ENCODE results near the gene DUSP5.

DUSP5 gene

DNA sequence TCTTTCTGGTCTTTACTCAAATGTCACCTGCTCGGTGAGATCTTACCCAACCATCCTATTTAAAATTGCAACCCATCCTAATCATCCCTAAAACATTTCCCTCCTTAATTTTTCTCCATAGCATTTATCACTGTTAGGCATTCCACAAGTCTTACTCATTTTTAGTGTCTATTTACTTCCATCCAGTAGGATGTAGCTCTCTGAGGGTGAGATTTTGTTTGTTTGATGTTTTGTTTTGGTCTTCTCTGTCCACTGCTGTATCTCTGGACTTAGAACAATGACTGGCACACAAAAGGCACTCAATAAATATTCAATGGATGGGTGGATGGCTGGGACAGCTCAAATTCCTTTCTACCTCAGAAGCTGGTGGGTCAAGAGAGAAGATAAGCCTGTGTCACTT lies 15.8 kb upstream of the DUSP5 start:
- no peak for DNase-seq

DNA sequence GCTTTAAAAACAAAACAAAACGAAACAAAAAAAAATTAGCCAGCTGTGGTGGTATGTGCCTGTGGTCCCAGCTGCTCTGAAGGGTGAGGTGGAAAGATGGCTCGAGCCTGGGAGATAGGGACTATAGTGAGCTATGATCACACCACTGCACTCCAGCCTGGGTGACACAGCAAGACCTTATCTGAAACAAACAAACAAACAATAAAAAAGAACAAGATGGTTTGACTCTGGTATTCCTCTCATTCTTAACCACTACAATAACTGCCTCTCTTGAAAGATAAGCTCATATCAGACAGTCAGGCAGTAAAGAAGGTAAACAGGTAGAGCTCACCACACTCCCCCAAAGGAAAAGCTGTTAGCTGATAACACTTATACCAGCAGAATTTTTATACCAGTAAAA lies 14.1 kb upstream of the DUSP5 start:
- DNase-seq, result no peak

DNA sequence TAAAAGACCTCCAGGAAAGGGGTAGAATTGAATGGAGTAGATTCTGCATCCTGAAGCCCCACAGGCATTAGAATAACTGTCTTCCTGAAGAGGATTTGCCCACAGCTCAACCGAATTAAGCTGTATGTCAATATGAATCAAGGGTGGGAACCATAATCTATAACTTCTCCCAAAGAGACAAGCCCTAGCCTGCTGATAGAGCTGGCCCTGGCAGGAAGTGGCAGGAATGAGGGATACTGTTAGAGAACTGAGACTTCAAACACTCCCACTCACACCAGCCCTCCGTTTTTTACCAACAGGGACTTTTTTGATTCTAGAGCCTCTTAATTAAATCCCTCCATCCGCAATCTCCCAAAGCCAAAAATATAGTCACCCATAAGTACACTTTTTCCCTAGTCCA lies 12.2 kb upstream of the DUSP5 start:
- DNase-seq, result no peak

DNA sequence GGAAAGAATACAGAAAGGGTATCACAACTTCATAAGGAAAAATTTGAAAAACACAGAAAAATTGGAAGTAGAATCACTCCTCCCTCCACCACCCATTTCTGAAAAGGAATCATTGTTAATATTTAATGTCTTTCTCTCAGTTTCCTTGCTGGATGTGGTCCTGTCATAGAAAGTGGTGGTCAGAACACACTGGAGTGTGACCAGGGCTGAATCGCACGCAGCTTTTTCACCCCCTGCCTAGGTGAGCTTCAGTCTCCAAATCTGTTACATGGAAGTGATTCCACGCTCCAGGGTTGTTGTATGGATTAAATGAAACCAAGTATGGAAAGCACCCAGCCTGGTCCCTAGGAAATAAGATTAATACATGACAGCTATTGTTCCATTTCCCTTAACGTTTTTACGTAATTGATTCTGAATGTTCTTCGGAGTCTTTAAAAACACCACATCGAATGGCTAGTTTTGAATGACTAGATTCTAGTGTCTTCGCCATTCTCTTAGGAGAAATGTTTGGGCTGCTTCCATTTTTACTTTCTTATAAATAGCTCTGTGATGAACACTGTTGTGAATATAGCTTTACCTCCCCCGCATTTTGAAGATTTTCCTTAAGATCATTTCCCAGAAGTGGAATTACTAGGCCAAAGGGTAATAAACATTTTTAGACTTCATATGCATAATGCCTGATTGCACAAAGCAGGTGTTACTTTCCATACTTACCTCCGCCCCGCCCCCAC lies 10.9 kb upstream of the DUSP5 start:
- no peak for DNase-seq

DNA sequence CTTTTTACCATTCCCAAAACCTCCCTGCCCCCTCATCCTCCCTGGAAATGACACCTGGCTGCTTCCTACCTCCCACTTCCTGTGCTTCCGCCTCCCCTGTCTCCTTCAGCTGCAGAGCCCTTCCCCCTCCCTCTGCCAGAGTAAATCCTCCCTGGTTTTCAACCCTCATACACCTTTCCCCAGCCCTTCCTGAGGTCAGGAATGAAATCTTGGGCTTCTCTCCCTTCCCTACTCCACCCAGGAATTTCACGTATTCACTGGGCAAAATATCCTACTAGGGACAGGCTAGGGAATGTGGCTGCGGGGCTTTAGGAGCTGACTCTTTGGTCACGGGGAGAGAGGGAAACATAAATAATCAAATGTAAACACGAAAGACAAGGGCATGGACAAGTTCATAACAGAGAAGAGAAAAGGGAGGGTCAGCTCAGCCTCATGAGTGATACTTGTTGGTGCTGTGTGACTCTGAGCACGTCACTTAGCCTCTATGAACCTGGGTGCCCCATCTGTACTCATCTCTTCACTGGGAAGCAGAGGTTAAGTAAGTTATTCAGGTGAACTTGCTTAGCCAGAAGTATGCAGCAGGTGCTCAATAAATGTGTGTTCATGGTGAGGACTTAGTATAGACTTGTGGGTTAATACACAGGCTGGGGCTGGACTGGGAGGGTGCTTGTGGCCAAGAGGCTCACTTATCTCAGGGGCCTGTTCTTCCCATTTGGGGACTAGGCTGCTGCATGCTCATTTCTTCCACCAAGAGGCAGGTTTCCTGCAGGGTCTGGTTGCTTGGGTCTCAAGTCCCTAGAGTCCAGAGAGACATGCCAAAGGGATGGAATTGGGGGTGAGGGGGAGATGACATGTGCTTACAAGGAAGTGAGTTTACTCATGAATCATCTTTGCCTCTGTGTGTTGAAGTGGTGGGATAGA lies 10.0 kb upstream of the DUSP5 start:
- peak in 1 of 6 experiments; percentile 3 for DNase-seq

DNA sequence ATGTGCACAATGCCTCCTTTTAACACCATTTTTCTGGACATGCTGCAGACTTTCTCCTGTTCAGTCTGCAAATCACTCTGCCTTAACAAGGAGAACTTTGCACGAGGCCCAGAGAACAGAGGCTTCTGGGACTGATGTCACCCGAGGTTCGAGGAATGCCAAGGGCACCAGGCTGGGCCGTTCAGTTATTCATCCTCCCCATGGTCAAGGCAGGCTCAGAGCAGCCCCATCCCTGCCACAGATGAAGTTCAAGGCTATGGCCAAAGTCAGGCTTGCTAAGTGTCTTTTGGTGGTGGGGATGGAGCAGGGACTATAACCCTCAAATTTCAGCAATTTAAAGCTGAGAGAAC lies 9.4 kb upstream of the DUSP5 start:
- DNase-seq, result no peak

DNA sequence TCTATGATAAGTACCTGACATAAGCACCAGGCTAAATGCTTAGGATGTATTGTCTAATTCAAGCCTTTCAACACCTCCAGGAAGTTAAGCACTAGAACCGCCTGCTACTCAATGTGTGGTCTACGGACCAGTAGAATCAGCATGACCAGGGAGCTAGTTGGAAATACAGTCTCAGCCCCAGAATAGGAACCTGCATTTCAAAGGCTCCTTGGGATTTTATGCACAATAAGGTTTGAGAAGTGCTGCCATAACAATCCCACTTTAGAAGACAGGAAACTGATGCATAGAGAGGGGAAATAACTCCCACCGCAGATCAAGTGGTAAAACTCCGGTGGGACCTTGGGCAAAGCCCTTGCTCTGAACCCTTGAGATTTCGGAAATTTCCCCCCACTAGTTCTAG lies 8.8 kb upstream of the DUSP5 start:
- DNase-seq, result no peak

DNA sequence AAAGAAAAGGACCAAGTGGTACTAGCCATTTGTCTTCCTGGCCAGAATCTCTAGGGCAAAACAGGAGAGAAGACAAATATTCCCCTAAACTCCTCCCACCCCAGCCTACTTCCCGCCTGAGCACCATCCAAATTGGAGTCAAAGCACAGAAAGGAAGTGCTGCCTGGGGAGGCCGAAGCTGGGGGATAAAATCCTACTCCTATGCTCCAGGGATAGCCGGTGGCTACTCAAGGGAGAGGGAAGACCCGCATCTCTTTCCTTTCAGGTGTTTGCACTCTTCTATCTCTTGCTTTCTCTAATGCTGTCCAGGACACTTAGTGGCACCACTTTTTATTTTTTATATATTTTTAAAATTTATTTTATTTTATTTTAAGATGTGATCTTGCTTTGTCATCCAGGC lies 7.1 kb upstream of the DUSP5 start:
- no peak for DNase-seq

DNA sequence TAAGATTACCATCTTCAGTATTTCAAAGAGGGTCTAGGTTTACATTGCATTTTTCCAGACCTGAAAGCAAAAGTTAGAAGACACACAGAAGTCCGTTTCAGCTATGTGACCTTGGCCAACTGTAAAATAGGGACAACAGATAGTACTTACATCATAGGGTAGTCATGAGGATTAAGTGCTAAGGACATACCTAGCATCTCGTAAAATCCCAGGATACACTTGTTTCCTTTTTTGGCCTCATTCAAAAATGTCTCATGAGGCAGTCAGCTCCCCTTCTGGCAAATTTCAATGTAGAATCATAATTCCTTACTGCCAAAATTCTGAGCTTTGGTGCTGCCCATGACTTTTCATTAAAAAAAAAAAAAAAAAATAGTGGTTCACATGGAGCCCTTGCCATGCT lies 6.4 kb upstream of the DUSP5 start:
- DNase-seq, result no peak

DNA sequence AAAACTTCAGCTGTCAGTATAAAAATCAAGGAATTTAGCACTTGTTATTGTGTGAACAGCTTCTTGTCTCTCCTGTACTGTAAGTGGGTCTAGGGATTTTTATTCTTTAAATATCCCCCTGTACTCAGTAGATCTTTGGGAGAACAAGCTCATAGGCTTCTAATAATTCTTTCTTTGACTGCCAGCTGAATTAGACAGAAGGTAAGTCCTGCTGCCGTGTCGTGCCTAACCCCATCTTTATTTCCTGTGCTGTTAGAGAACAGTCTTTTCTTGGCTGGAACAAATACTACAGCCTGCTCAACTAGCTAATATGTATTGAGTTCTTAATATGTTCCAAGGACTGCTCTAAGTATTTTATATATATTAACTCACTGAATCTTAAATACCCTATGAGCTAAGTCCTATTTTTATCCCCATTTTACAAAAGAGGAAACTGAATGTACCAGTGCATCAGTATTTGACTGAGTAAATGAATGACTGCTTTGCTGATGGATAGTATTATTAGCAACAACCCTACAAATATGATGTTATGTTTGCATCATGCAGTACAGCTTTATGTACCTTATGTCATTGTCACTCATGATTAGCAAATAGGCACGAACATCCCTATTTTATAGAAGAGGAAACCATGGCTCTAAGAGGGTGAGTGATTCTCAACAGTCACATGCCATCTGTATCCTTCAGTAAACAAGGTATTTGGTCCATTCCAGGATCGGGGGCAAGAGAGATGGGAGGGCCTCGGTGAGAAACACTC lies 5.5 kb upstream of the DUSP5 start:
- DNase-seq, result no peak

DNA sequence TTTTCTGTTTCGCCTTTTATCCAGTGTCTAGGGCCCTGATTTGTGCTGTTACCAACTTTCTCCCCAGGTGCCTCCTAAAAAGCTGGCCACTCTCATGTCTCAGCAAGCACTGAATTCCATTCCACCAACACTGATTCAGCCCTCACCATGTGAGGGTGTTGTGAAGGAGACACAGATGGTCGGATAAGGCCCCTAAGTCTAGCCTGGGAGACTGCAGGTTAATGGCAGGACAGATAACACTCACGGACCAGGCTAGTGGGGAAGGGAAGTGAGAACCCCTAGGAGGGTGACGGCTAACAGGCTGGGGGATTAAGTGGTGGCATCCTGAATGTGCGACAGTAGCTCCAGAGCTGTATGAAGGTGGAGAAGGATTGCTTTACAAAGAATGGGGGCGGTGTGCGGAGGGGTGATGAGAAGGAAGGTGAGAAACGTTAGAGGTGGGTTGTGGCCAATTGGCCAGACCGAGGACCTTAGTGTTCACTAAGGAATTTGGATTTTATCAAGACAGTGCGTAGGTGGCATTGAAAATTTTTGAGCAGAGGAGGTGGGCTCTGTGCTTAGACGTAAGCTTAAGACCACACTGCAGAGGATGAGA lies 3.8 kb upstream of the DUSP5 start:
- no peak for DNase-seq

DNA sequence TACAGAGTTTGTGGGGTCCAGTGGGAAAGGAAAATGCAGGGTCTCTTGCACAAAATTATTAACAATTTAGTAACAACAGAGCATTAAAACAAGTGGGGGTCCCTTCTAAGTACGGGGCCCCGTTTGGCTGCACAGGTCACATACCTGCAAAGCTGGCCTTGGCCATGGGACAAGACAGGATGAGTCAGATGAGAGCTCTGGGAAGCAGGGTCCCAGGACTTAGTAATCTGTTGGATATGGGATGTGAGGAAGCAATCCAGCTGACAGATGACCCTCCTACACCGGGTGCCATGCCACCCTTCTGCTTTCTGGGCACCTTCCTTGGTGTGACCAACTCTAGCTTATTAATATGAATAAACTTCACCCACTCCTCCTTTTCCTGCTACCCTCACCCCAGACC lies 3.2 kb upstream of the DUSP5 start:
- no peak for DNase-seq

DNA sequence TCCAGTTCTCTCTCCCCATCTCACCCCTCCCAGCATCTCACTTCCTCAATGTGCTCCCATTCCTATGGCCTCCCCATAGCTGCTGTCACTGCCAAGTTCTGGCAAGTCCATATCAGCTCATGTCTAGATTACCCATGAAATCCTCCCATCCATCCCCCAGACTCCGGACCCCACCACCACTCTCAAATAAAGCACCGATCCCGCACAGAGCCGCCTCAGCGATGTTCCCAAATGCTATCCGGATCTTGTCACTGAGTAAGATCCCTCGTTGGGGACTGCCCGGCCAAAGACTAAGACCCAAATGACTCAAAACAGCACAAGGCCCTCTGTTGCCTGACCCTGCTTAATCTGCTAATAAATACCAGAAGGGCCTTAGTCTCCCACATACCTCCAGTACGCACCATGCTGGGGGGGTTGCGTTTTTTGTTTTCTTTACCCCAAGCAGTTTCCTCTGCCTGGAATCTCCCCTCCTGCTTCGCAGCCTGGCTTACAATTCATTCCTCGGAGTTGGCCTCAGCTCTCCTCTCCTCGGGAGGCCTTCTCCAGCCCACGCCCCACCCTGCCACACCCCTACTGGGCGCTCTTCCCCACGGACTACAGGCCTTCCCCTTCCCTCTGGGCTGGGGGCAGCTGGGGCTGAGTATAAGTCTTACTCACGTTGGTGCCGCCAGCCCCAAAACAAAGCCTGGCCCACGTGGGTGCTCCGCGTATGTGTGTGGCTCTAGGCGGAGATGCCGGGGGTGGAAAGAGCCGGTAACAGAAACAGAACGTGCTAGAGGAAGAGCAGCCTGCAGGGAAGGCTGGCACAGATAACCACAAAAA lies 1.8 kb upstream of the DUSP5 start:
- DNase-seq, result peak in 2 of 6 experiments; percentile 5 to 59

DNA sequence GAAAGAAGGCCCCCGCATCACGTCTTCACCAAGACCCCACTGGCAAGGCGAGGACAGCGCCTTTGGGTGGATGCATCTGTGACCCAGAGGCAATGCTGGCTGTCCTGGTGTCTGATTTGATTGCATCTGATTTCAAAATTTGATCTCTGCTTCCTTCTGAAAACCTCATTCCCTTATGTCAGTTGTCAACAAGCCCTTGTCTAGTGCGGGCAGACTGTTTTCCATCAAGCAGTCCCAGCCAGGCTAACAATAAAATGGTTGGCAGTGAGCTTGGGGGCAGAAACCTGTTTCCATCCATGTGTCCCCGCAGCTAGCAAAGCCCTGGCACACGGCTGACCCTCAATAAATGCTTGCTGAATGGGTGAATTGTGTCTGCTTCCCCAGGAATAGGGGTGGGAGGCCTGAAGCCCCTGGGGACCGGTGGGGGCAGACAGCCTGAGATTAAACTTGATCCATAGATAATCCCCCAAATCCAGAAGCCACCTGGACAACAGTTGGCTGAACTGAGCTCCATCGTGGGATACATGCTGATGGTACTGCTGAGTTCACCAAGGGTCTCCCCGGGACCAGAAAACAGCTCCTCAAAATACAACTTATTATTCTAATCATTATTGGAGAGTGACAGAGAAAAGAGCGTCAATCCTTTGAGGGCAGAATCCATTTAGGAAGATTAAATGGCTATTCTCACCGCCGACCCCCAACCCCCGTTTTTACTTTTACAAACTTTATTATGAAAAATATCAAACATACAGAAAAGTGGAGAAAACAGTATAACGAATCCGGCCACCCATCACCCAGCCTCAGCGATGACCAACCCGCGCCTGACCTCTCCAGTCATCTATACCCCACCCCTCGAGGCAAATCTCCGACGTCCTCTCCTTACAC lies 912 bp upstream of the DUSP5 start:
- peak in 3 of 6 experiments; percentile 14 to 59 (median 35) for DNase-seq

DNA sequence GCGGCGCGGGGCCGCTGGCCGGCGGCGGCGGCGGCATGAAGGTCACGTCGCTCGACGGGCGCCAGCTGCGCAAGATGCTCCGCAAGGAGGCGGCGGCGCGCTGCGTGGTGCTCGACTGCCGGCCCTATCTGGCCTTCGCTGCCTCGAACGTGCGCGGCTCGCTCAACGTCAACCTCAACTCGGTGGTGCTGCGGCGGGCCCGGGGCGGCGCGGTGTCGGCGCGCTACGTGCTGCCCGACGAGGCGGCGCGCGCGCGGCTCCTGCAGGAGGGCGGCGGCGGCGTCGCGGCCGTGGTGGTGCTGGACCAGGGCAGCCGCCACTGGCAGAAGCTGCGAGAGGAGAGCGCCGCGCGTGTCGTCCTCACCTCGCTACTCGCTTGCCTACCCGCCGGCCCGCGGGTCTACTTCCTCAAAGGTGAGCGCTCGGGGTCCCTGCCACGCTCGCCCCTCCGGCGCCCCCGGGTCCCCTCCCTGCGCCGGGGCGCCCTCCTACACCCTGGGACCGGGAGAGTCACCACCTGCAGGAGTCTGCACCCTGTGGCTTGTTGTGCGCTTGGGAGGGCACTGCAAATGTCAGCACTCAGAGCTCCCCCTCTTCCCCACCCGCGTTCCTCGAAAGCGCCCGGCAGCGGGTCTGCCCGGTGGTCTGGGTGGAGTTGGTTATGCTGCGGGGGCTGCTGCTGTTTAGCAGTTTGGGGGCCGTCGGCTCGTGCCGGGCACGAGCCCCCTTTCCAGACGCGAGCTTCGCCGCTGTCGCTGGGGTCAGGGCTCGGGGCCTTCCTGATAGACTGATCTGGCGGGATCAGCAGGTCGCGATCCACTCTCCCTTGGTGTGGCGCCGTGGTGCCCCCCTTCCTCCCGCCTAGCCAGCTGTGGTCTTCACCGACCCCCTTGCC lies 627 bp downstream of the DUSP5 start:
- peak; percentile 54 to 78 (median 63) for DNase-seq

DNA sequence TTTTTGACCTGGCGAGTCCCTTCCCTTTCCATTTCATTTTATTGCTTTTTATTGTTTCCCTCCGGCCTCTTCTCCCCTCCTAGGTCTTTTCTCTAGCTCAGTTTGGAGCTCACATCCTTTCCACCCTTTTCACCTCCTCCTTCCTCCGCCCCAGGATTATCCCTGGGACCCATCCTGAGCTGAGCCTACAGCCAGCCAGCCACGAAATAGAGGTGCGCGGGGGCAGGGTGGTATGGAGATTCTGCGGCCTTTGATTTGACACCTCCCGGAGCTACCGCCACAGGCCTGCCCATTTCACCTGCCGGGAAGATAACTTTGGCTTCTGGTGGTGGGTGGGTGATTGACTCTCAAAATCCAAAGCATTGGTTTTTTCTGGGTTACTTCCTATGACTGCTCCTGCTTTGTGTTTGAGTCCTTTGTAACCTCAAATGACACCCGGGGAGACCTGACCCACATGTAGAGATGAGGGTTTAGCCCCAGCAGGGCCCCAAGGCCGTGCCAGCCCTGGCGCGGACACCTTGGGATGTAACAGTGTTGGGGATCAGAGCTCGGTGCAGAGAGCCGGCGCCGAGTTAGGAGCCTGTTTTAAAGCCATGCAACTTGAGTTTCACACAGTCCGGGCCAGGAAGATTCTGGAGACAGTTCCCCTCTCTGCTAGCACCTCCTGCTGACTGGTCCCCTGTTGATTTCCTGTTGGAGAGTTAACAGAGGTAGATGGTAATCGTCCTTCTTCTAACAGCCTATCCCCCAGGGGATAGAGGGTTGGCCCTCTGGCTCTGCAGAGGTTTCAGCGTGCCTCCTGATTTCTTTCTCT lies 1.5 kb downstream of the DUSP5 start:
- DNase-seq, result peak in 1 of 6 experiments; percentile 35

DNA sequence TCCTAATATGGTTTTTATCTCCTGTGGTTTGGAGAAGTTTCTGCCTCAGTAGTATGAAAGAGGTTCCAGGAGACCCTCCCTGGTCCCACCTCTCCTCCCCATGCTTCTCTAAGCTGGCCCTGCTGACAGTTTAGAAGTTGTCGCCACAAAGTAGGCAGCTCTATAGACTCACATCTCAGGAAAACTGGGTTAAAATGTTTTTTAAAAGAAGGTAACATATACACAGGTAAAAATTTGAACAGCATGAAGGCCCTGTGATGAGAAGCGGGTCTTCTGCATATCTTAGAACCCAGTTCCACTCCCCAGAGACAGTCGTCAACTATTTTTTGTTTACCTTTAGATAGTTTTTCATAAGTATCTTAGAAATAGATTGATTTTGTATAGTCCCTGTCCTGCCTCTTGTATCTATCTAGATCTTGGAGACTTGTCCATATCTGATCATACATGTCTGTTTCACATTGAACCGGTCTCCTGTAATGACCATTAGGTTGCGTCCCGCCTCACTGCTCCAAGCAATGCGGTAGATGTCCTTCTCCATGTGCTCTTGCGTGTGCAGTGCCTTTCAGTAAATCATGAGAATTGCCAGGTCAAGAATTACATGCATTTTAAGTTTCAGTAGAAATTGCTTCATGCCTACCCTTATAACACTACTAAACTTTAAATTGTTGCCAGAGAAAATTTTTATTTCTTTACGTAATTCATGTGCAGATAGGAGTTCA lies 2.2 kb downstream of the DUSP5 start:
- DNase-seq, result no peak

DNA sequence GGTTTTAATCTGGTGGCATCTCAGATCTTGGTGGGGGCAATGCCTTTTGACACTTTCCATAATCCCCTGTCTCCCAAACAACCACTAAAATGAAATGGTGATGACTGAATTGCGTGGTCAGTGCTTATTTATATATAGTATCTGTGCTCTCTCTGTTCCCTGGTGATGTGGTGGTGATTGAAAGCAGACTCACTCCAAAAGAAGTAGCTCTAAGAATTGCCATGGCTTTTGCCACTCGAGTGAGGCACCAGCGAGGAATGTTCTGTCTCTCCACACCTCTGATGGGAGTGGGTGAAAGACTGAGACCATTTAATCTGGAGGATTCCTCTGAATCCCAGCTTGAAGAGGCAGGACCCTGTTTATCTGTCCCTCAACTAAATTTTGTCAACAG lies 2.8 kb downstream of the DUSP5 start:
- no peak for DNase-seq

Data from stimulated activated naive CD4-positive, alpha-beta T cell (primary cell).